Endodermal cell (in vitro differentiated cells): ENCODE data around the gene KISS1. TPM values are rescaled to one million over a fixed set of nuclear protein-coding genes. Genes with fewer than 3 reads are reported as not detected.
A peak's percentile ranks its signal among the peaks of the same experiment; 100 is the strongest.

Source experiments
- DNase-seq: peaks from one replicate; pipeline ENCODE4 v3.0.0-alpha.2; 2017
- H3K27ac ChIP-seq: 2 replicates; pipeline ENCODE4 v1.5.1; 2013; ENCODE audit warnings: mild to moderate bottlenecking, low read depth, low read length, moderate library complexity
- H3K27me3 ChIP-seq: 2 replicates; pipeline ENCODE4 v1.6.1; 2013; ENCODE audit warnings: mild to moderate bottlenecking, low read length, moderate library complexity; ENCODE audit not compliant: insufficient read depth, control insufficient read depth, poor library complexity, severe bottlenecking
- H3K36me3 ChIP-seq: 2 replicates; pipeline ENCODE4 v1.7.0; 2013; ENCODE audit warnings: mild to moderate bottlenecking, low read length, moderate library complexity; ENCODE audit not compliant: control insufficient read depth, insufficient read depth
- H3K4me1 ChIP-seq: one replicate; pipeline ENCODE4 v1.7.0; 2013; ENCODE audit warnings: low read length; ENCODE audit not compliant: control insufficient read depth, insufficient read depth
- H3K4me3 ChIP-seq: 2 replicates; pipeline ENCODE4 v1.5.1; 2013; ENCODE audit warnings: mild to moderate bottlenecking, low read length, moderate library complexity
- H3K9ac ChIP-seq: 2 replicates; pipeline ENCODE4 v1.6.1; 2013; ENCODE audit warnings: mild to moderate bottlenecking, low read length, moderate library complexity; ENCODE audit not compliant: poor library complexity, severe bottlenecking; ENCODE audit errors: extremely low read depth
- H3K9me3 ChIP-seq: 2 replicates; pipeline ENCODE4 v1.6.1; 2013; ENCODE audit warnings: mild to moderate bottlenecking, low read length, moderate library complexity; ENCODE audit not compliant: control insufficient read depth
- H3K27ac Mint-ChIP-seq: 2 replicates; pipeline ENCODE4 v1.8.0; 2020; ENCODE audit warnings: mixed read lengths
- H3K27me3 Mint-ChIP-seq: 2 replicates; pipeline ENCODE4 v1.8.0; 2021; ENCODE audit warnings: mild to moderate bottlenecking, mixed read lengths; ENCODE audit not compliant: insufficient read depth
- H3K36me3 Mint-ChIP-seq: 2 replicates; pipeline ENCODE4 v1.8.0; 2020; ENCODE audit warnings: low read depth, mixed read lengths
- H3K4me1 Mint-ChIP-seq: 2 replicates; pipeline ENCODE4 v1.8.0; 2020; ENCODE audit warnings: mixed read lengths
- H3K4me3 Mint-ChIP-seq: 2 replicates; pipeline ENCODE4 v1.8.0; 2020; ENCODE audit warnings: mild to moderate bottlenecking, moderate library complexity, mixed read lengths
- H3K9me3 Mint-ChIP-seq: 2 replicates; pipeline ENCODE4 v1.8.0; 2020; ENCODE audit warnings: mild to moderate bottlenecking, mixed read lengths
- CTCF ChIP-seq: fragments of 200-600 bp; sonication (generic); conservative IDR thresholded peaks from 2 replicates; pipeline ENCODE4 v1.5.0; 2021; ENCODE audit warnings: antibody characterized with exemption, mild to moderate bottlenecking
- WGBS, 2 experiments: methylation state at CpG; one replicate each; pipeline versions ENCODE4 v1.1.5 to v1.1.7; 2013; ENCODE audit warnings: missing lambda C conversion rate in 2 of 2, mixed read lengths in 1 of 2; ENCODE audit not compliant: insufficient coverage in 1 of 2, insufficient read length in 1 of 2; 5-methylcytosine and 5-hydroxymethylcytosine counted together
- total RNA-seq, 2 donors: library from RNA; stranded (reverse); fragmentation: NEBNext Ultra II Directional in 1 of 2; extraction: Animal tissue kit (Norgen Biotek cat#: 25700) in 1 of 2; gene quantifications; 2 replicates in 1 of 2; 3 replicates in 1 of 2; pipeline ENCODE4 v1.2.1, GENCODE V29; 2021

The KISS1 gene
- total RNA-seq, 2 donors from 2014 or later, result not detected

- DNase-seq, result no peak
- peaks cover 5% of the 10 kb centered on the region for H3K27me3 ChIP-seq
- Mint-ChIP-seq H3K9me3 (peaks cover 39% of the 10 kb centered on the region), H3K4me3 (no peak within 1 kb of the TSS), H3K36me3 (no peaks in the 10 kb centered on the region), H3K27ac (no peak within 1 kb of the TSS), H3K27me3 (peaks cover 15% of the 10 kb centered on the region), H3K4me1 (no peaks in the 10 kb centered on the region)
- no peak within 1 kb of the TSS for H3K9ac ChIP-seq
- no peak for TF ChIP-seq CTCF
- H3K27ac ChIP-seq, result no peak within 1 kb of the TSS
- no peaks in the 10 kb centered on the region for H3K36me3 ChIP-seq
- no peaks in the 10 kb centered on the region for H3K4me1 ChIP-seq
- 90 to 97% methylated on average over 3 to 5 of the region's 5 CpGs for WGBS, 2 experiments
- peaks cover 33% of the 10 kb centered on the region for H3K9me3 ChIP-seq
- no peak within 1 kb of the TSS for H3K4me3 ChIP-seq
These were observed 30.1 kb downstream of the KISS1 start, which contains the start of gene REN for GRCh38 chr1:204166219-204166618. TSS of gene REN (minus strand) at chr1:204166337. CDS start at chr1:204166293, 44 bp downstream.

- Mint-ChIP-seq H3K9me3 (peaks cover 5% of the 10 kb centered on the region), H3K27ac (no peak overlapping the region), H3K27me3 (peaks cover 19% of the 10 kb centered on the region), H3K36me3 (no peaks in the 10 kb centered on the region), H3K4me3 (no peak overlapping the region), H3K4me1 (no peaks in the 10 kb centered on the region)
- peak; percentile 99 for TF ChIP-seq CTCF
- Histone ChIP-seq H3K27me3 (peaks cover 17% of the 10 kb centered on the region), H3K9me3 (peaks cover 1% of the 10 kb centered on the region), H3K27ac (no peak overlapping the region), H3K4me3 (no peak overlapping the region), H3K9ac (no peak overlapping the region), H3K4me1 (no peaks in the 10 kb centered on the region), H3K36me3 (no peaks in the 10 kb centered on the region)
- DNase-seq, result peak; percentile 96
- WGBS, 2 experiments, result 18 to 67% methylated on average over 2 to 7 of the region's 7 CpGs
These were observed 33.7 kb downstream of the KISS1 start for GRCh38 chr1:204162494-204163074.

GRCh38 chr1:204161609-204162493 is 34.4 kb downstream of the KISS1 start:
- no peak for TF ChIP-seq CTCF
- DNase-seq, result no peak
- Mint-ChIP-seq H3K27me3 (peaks cover 18% of the 10 kb centered on the region), H3K27ac (no peak overlapping the region), H3K36me3 (no peaks in the 10 kb centered on the region), H3K4me1 (no peaks in the 10 kb centered on the region), H3K4me3 (no peak overlapping the region), H3K9me3 (no peaks in the 10 kb centered on the region)
- H3K4me3 ChIP-seq, result no peak overlapping the region
- H3K9ac ChIP-seq, result no peak overlapping the region
- no peaks in the 10 kb centered on the region for H3K4me1 ChIP-seq
- H3K27me3 ChIP-seq, result peaks cover 19% of the 10 kb centered on the region
- no peaks in the 10 kb centered on the region for H3K9me3 ChIP-seq
- WGBS, 2 experiments, result 84 to 87% methylated on average over 13 to 14 of the region's 14 CpGs
- no peak overlapping the region for H3K27ac ChIP-seq
- H3K36me3 ChIP-seq, result no peaks in the 10 kb centered on the region
